Fibroblast of mammary gland (primary cell): Measurements from ENCODE around the gene MINDY4.

Experiments used
- DNase-seq: peaks from one replicate; pipeline ENCODE4 v3.0.0-alpha.2; 2010; ENCODE audit warnings: low read depth
- H3K4me3 ChIP-seq: 2 replicates; pipeline ENCODE4 v1.5.1; 2011; ENCODE audit warnings: low read depth, mild to moderate bottlenecking, low read length, moderate library complexity; ENCODE audit not compliant: control insufficient read depth
- CTCF ChIP-seq: conservative IDR thresholded peaks from 2 replicates; pipeline ENCODE4 v1.5.1; 2011; ENCODE audit warnings: low read depth, low read length, inconsistent platforms; ENCODE audit not compliant: control insufficient read depth, insufficient read depth

Gene MINDY4

GRCh38 chr7:30903146-30903545 is 131.9 kb downstream of the MINDY4 start:
- no peak for TF ChIP-seq CTCF
- DNase-seq, result no peak
- H3K4me3 ChIP-seq, result no peak overlapping the region

- no peak overlapping the region for H3K4me3 ChIP-seq
- TF ChIP-seq CTCF, result no peak
- no peak for DNase-seq
These were observed 133.3 kb downstream of the MINDY4 start for GRCh38 chr7:30904561-30904960.

- no peak overlapping the region for H3K4me3 ChIP-seq
- TF ChIP-seq CTCF, result no peak
- DNase-seq, result no peak
These were observed 134.1 kb downstream of the MINDY4 start for GRCh38 chr7:30905078-30906012.

GRCh38 chr7:30906014-30906413 is 134.8 kb downstream of the MINDY4 start:
- H3K4me3 ChIP-seq, result no peak overlapping the region
- DNase-seq, result no peak
- no peak for TF ChIP-seq CTCF

- no peak overlapping the region for H3K4me3 ChIP-seq
- DNase-seq, result peak; percentile 60
- no peak for TF ChIP-seq CTCF
These were observed 135.5 kb downstream of the MINDY4 start for GRCh38 chr7:30906515-30907240.

- no peak for DNase-seq
- H3K4me3 ChIP-seq, result no peak overlapping the region
- no peak for TF ChIP-seq CTCF
These were observed 136.5 kb downstream of the MINDY4 start for GRCh38 chr7:30907527-30908267.
